ENCODE measurements around the gene PCSK1N. TPM values are rescaled to one million over a fixed set of nuclear protein-coding genes. Genes with fewer than 3 reads are reported as not detected.

The PCSK1N gene
- total and polyA plus RNA-seq, 7 donors: 0.44 TPM; not detected in 6

DNA sequence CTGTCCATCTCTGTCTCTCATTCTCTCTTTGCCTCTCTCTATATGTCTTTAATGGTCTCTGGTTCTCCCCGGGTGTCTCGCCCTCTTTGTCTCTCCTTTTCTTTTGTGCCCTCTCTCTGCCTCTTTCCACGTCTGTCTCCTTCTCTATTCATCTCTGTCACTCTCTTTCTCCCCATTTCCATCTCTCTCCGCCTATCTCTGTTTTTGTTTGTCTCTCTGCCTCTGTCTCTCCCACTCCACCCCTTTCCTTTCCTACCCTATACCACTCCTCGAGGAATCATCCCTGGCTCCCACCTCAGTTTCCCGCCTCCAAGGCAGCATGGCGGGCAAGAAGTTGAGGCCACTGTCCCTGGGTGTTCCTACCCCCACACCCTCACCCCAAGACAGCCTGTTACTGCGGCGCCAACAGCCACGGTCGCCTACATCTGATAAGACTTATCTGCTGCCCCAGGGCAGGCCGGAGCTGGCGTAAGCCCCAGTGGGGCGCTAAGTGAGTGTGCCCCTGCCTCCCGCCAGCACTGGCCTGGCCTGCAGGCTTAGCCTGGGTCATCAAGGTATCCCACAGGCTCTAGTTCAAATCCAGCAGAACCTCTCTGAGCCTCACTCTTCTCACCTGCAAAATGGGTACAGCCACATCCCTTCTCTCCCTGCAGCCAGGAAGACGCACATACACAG lies 49.7 kb downstream of the PCSK1N start:
- Histone ChIP-seq H3K36me3 (ENCODE audit: insufficient read depth in 1 of 2, low read depth in 1 of 2) (no peaks in the 10 kb centered on the region), H3K4me3 (no peak overlapping the region), H3K27ac (no peak overlapping the region), H3K9me3 (no peaks in the 10 kb centered on the region), H3K27me3 (ENCODE audit: insufficient read depth in 3 of 3, low read length in 2 of 3) (peaks cover 0 to 37% (median 0%) of the 10 kb centered on the region in 3 donors), H3K4me1 (no peaks in the 10 kb centered on the region)
- intact Hi-C loops (cut with DNase I): no loop called here
- 75 to 89% (median 84%) methylated on average over 16 of the region's 16 CpGs for WGBS, 3 donors
- ATAC-seq (no peak), DNase-seq (no peak)
- TF ChIP-seq, protein P1, sequence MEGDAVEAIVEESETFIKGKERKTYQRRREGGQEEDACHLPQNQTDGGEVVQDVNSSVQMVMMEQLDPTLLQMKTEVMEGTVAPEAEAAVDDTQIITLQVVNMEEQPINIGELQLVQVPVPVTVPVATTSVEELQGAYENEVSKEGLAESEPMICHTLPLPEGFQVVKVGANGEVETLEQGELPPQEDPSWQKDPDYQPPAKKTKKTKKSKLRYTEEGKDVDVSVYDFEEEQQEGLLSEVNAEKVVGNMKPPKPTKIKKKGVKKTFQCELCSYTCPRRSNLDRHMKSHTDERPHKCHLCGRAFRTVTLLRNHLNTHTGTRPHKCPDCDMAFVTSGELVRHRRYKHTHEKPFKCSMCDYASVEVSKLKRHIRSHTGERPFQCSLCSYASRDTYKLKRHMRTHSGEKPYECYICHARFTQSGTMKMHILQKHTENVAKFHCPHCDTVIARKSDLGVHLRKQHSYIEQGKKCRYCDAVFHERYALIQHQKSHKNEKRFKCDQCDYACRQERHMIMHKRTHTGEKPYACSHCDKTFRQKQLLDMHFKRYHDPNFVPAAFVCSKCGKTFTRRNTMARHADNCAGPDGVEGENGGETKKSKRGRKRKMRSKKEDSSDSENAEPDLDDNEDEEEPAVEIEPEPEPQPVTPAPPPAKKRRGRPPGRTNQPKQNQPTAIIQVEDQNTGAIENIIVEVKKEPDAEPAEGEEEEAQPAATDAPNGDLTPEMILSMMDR (IDR thresholded peaks at IDR 0.05): no peak

DNA sequence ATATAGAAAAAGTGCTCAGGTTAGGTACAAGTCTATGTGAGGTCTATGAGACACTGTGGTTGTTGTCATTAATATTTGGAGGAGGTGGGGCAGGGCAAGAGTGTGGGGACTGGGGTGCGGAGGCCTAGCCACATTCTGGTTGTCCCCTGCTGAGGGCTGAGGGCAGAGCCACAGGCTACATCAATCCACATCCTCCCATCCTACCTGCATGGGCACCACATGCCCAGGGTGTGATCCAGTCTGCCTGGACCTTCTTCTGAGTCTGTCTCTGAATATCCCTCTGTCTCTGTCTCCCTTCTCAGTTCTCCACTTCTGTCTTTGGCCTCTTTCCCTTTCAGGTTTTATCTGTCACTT lies 50.2 kb downstream of the PCSK1N start:
- no peak for ATAC-seq
- no peak for DNase-seq
- H3K36me3 ChIP-seq (ENCODE audit: insufficient read depth in 1 of 2, low read depth in 1 of 2): no peaks in the 10 kb centered on the region
- no peaks in the 10 kb centered on the region for H3K4me1 ChIP-seq
- intact Hi-C loops (cut with DNase I): no loop called here
- no peak overlapping the region for H3K27ac ChIP-seq
- H3K27me3 ChIP-seq (ENCODE audit: insufficient read depth in 3 of 3, low read length in 2 of 3): peaks cover 0 to 37% (median 0%) of the 10 kb centered on the region in 3 donors
- no peak overlapping the region for H3K4me3 ChIP-seq
- no peaks in the 10 kb centered on the region for H3K9me3 ChIP-seq
- WGBS, 3 donors: 70 to 100% methylated on average over 1 of the region's 1 CpG; no CpG with 5 or more reads in 1 of the 3 donors
- TF ChIP-seq, protein P1 (IDR thresholded peaks at IDR 0.05): no peak

DNA sequence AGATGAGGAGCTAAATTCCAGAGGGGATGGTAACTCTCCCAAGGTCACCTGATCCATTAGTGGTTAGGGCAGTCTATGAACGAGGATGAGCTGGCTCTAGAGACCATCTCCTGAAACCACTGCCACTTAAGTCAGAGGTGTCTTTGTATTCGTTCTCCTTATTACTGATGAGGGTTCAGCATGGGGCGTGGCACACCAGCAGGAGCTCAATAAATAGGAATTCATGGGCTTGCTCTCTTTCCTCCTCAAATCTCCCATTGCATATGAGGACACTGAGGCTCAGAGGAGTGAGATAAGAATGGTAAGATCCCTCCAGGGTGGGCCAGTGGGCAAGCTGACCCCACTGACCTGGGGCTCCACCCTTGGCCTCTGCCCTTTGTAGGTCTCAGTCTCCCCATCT lies 50.7 kb downstream of the PCSK1N start:
- ATAC-seq (no peak), DNase-seq (no peak)
- no peaks in the 10 kb centered on the region for H3K4me1 ChIP-seq
- WGBS, 3 donors: 55 to 58% (median 56%) methylated on average over 3 of the region's 3 CpGs
- H3K27me3 ChIP-seq (ENCODE audit: insufficient read depth in 3 of 3, low read length in 2 of 3): peaks cover 0 to 37% (median 0%) of the 10 kb centered on the region in 3 donors
- no peaks in the 10 kb centered on the region for H3K36me3 ChIP-seq (ENCODE audit: insufficient read depth in 1 of 2, low read depth in 1 of 2)
- intact Hi-C loops (cut with DNase I): no loop called here
- TF ChIP-seq, protein P1 (IDR thresholded peaks at IDR 0.05): no peak
- no peaks in the 10 kb centered on the region for H3K9me3 ChIP-seq
- H3K27ac ChIP-seq: no peak overlapping the region
- H3K4me3 ChIP-seq: no peak overlapping the region

DNA sequence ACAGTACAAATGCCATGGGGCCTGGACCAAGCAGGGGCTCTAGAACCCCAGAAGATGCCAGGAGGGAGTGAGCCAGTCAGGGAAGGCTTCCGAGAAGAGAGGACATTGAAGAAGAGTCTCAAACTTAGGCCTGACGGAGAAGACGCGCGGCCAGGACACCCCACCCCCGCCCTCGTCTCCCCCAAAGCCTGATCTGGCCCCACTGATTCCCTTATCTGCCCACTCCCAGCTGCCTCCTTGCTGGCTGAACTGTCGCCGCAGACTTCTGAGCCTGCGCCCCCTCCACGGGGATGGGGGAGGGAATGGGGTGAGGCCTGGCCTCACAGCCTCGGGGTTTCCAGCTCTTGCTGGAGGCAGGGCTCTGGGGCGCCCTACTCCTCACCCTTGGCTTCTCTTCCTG lies 52.6 kb downstream of the PCSK1N start:
- ATAC-seq: no peak

More for the DNA sequence above, 52.6 kb downstream of the PCSK1N start:
- intact Hi-C loops (cut with DNase I): no loop called here
- Histone ChIP-seq H3K9me3 (no peaks in the 10 kb centered on the region), H3K27ac (no peak overlapping the region), H3K36me3 (ENCODE audit: insufficient read depth in 1 of 2, low read depth in 1 of 2) (no peaks in the 10 kb centered on the region), H3K4me3 (no peak overlapping the region), H3K27me3 (ENCODE audit: insufficient read depth in 3 of 3, low read length in 2 of 3) (peaks cover 0 to 24% (median 0%) of the 10 kb centered on the region in 3 donors), H3K4me1 (no peaks in the 10 kb centered on the region)
- TF ChIP-seq, protein P1 (IDR thresholded peaks at IDR 0.05): no peak
- no peak for DNase-seq
- 77 to 87% (median 85%) methylated on average over 10 to 13 of the region's 13 CpGs for WGBS, 3 donors
